ENCODE data around the gene KIF26A. TPM values are rescaled to one million over a fixed set of nuclear protein-coding genes. Genes with fewer than 3 reads are reported as not detected.

Gene KIF26A
- total and polyA plus RNA-seq, 2 of the 13 experiments (the other 11 are each of a cell fraction or from before 2014, with no cell fraction given): not detected

GRCh38 chr14:104139460-104140212, 1.2 kb downstream of the KIF26A start (continued):
- TF ChIP-seq ATF4 (CRISPR knock-in tag; IDR thresholded peaks at IDR 0.05) (no peak), ZC3H4 (CRISPR knock-in tag; IDR thresholded peaks at IDR 0.05; ENCODE audit: borderline replicate concordance) (no peak)

GRCh38 chr14:104140213-104140462, 1.8 kb downstream of the KIF26A start:
- no peaks in the 10 kb centered on the region for H3K36me3 ChIP-seq (replicated peaks in 1 of 2; ENCODE audit: control insufficient read depth in 1 of 2, insufficient read depth in 2 of 2, low read length in 2 of 2)
- H3K79me2 ChIP-seq (ENCODE audit: insufficient read depth, low read length): no peaks in the 10 kb centered on the region
- no peaks in the 10 kb centered on the region for H3K9me3 ChIP-seq (ENCODE audit: low read length)
- no peak overlapping the region for H3K4me3 ChIP-seq (replicated peaks in 1 of 3; ENCODE audit: insufficient read depth in 1 of 3, low read depth in 2 of 3, low read length in 3 of 3)
- no peak overlapping the region for H3K9ac ChIP-seq (ENCODE audit: insufficient read depth, low read depth, low read length)
- H3K4me1 ChIP-seq (ENCODE audit: insufficient read depth, low read length): no peaks in the 10 kb centered on the region
- H2AFZ ChIP-seq (ENCODE audit: low read length): no peak overlapping the region
- FAIRE-seq (no peak), DNase-seq (ENCODE audit: low spot score) (no peak), ATAC-seq (no peak)
- BruUV-seq (replicated peaks): no TSS peak
- H3K27ac ChIP-seq (ENCODE audit: extremely low read length, insufficient read depth, low read length): no peak overlapping the region
- intact Hi-C loops (cut with micrococcal nuclease; ENCODE audit: unreplicated experiment) (no loop called here), in situ Hi-C loops (cut with HindIII; ENCODE audit: extremely low pct_ligation_motif_present, low pct_unique_long_range_greater_than_20kb) (no loop called here)
- ChIA-PET POLR2A (no interaction called here), CTCF (ENCODE audit: low intra/inter-chr PET ratio, low total read pairs) (no interaction called here)
- TF ChIP-seq ASH2L (IDR thresholded peaks at IDR 0.05; ENCODE audit: insufficient read length, low read depth, low read length) (no peak), ZNF333 (CRISPR knock-in tag; IDR thresholded peaks at IDR 0.05; ENCODE audit: borderline replicate concordance) (no peak), SETDB1 (CRISPR knock-in tag; IDR thresholded peaks at IDR 0.05; ENCODE audit: borderline replicate concordance) (no peak), HOXA9 (CRISPR knock-in tag; IDR thresholded peaks at IDR 0.05; ENCODE audit: borderline replicate concordance) (no peak), TSC22D2 (CRISPR knock-in tag; IDR thresholded peaks at IDR 0.05; ENCODE audit: borderline replicate concordance) (no peak), ELF1 (CRISPR knock-in tag; IDR thresholded peaks at IDR 0.05) (no peak), ZBTB33 (CRISPR knock-in tag; IDR thresholded peaks at IDR 0.05) (no peak)
- 0 out of 2 replicates have a peak, but pooled peaks cover 2% of the 10 kb centered on the region for H4K20me1 ChIP-seq (ENCODE audit: insufficient read depth, low read length)
- 17% methylated on average over 2 of the region's 6 CpGs for WGBS (ENCODE audit: low lambda C conversion rate)
- H3K27me3 ChIP-seq (ENCODE audit: control insufficient read depth in 1 of 2, insufficient read depth in 2 of 2, low read length in 2 of 2): peaks cover 13 to 74% of the 10 kb centered on the region in 2 experiments; a peak in 4 of 5 replicates
- H3K4me2 ChIP-seq (ENCODE audit: low read depth, low read length): no peak overlapping the region

Measured in HepG2 (cell line).